Activated CD8-positive, alpha-beta memory T cell treated with anti-CD3 and anti-CD28 coated beads for 4 hours (primary cell): Measurements from ENCODE around the gene APBB3.
A peak's percentile ranks its signal among the peaks of the same experiment; 100 is the strongest.
"Not testable (repeated sequence)": the region's sequence is repeated elsewhere in the genome, so short reads cannot be mapped to it uniquely, and the experiment has no call there.

Experiments
- DNase-seq, 2 donors: peaks; one replicate each; pipeline ENCODE4 v3.0.0-alpha.2; 2020; ENCODE audit warnings: low read depth in 2 of 2

APBB3 gene

DNA sequence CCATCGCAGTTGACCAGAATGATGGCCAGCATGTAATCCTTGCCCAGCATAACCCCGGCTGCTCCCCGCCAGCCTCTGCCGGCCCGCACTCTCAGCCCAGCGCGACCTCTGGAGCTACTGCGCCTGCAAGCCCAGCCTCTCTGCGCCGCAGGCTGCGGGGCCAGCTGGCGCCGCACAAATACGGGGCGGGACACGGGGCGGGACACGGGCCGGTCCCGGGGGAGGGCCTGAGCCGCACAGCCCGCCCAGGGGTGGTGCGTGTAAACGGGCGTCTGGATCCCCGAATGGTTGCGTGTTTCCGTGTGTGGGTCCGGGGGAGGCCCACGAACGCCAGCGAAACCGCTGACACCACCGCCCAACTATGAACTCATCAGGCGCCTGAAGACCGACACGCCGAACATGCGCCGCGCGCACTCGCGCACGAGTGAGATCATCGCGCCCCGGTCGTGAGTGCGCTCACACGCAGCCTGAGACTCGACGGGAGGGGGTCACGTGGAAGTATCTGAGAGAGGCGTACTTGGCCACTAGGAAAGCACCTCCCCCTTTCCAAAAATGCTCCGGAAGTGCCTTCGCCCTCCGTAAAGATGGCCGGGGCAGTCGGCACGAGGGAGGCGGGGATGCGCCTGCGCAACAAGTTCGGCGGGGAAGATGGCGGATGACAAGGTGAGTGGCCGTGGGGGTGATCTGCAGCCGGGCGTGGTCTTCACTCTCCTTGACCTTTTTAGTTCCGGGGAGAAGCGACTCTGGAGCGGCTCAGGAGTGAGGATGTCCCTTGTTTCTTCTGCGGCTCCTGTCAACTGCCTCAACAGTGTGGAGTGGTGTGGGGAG, at the start of gene APBB3, which contains the start of gene SLC35A4:
Gene APBB3, minus strand, starts transcription at position 403 of the 828 bp plus-strand sequence. Its CDS starts 353 bp downstream, at position 50.
Gene SLC35A4, plus strand, starts transcription at position 633 of the 828 bp plus-strand sequence. CDS start 2,342 bp downstream, outside the sequence.
- DNase-seq: peak; percentile 91 to 96

- DNase-seq: no peak
Observed at GRCh38 chr5:140611020-140611521, 46.7 kb upstream of the APBB3 start.

DNA sequence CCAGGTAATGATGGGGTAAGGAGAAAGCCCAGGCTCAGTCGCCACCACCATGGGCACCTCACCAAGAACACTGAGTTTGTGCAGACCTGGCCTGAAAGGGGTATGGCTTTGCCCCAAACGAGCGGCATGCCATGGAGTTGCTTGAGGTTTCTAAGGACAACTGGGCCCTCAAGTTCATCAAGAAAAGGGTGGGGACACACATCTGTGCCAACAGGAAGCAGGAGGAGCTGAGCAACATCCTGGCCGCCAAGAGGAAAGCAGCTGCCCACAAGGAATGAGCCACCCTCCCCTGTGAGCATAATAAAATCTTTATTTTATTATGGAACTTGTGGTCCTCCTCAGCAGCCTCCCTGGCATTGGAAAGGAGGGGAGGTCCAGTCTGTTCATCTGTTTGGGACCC, 44.7 kb upstream of the APBB3 start:
- DNase-seq: no peak

GRCh38 chr5:140608722-140609121, 44.3 kb upstream of the APBB3 start:
- DNase-seq: no peak

- no peak for DNase-seq
Observed at GRCh38 chr5:140607031-140607430, 42.6 kb upstream of the APBB3 start.

DNA sequence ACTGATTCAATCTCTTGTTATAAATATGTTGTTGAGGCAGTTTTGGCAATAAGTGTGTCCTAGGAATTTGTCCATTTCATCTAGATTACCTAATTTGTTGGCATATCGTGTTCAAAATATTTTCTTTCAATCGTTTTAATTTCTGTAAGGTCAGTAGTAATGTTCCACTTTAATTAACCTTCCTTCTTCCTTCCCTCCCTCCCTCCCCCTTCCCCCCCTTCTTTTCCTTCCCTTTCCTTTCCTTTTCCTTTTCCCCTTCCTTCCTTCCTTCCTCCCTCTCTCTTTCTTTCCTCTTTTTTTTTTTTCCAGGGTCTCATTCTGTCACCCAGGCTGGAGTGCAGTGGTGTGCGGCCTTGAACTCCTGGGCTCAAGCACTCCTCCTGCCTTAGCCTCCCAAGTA, 41.5 kb upstream of the APBB3 start:
- DNase-seq: no peak

DNA sequence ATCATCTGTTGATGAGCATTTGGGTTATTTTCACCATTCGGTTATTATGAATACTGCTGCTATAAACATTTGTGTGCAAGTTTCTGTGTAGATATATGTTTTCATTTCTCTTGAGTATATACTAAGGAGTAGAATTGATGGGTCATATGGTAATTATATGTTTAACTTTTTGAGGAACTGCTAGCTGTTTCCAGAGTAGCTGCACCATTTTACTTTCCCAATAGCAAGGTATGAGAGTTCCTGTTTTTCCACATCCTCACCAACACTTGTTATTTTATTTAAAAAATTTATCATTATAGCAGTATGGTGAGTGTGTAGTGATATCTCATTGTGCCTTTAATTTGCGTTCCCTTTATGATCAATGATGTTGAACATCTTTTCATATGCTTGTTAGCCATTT, 39.3 kb upstream of the APBB3 start:
- DNase-seq: no peak

DNA sequence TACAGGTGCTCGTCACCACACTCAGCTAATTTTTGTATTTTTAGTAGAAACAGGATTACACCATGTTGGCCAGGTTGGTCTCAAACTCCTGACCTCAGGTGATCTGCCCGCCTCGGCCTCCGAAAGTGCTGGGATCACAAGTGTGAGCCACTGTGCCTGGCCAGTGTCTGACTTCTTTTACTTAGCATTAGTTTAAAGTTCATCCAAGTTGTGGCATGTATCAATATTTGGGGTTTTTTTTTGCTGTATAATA, 39.0 kb upstream of the APBB3 start:
- DNase-seq: not testable (repeated sequence)

DNA sequence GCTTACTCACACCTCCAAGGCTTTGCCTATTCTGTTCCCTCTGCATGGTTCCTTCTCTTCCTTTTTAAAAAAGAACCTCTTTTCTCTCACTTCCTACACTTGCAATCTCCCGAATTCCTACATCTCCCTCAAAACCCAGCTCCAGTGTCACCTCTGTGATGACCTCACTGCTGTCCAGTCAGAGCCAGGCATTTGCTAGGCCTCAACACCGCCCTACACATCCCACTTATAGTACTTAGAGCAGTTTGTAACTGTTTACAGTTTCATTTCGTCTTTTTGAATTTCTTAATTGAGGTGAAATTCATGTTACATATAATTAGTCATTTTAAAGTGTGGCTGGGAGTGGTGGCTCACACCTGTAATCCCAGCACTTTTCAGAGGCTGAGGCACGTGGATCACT, 37.7 kb upstream of the APBB3 start:
- no peak for DNase-seq

DNA sequence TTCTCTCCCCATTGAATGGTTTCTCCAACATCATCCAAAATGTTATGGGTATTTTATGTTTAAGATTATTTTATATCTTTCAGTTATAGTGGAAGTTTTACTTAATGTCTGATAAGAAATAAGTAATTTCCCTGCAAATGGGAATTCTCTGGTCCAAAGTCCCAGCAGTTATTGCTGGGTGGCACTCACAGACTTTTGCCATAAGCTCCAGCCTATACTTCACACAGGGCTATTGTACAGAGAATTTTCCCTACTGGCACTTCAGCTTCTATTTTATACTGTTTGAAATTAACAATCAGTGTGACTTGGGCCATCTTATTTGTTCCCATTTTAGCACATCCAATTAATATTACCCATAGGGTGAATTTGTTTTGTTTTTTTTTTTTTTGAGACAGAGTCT, 35.7 kb upstream of the APBB3 start:
- DNase-seq: no peak

GRCh38 chr5:140598836-140599235, 34.4 kb upstream of the APBB3 start:
- DNase-seq: no peak

- no peak for DNase-seq
Observed at GRCh38 chr5:140596321-140596741, 31.9 kb upstream of the APBB3 start.

- no peak for DNase-seq
Observed at GRCh38 chr5:140595538-140596300, 31.3 kb upstream of the APBB3 start.

GRCh38 chr5:140594169-140594568, 29.8 kb upstream of the APBB3 start:
- no peak for DNase-seq

DNA sequence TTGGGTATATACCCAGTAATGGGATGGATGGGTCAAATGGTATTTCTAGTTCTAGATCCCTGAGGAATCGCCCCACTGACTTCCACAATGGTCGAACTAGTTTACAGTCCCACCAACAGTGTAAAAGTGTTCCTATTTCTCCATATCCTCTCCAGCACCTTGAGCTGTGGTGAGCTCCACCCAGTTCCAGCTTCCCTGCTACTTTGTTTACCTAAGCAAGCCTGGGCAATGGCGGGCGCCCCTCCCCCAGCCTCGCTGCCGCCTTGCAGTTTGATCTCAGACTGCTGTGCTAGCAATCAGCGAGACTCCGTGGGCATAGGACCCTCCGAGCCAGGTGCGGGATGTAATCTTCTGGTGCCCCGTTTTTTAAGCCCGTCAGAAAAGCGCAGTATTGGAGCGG, 28.7 kb upstream of the APBB3 start:
- DNase-seq: not testable (repeated sequence)

GRCh38 chr5:140591747-140592372, 27.5 kb upstream of the APBB3 start:
- DNase-seq: no peak

DNA sequence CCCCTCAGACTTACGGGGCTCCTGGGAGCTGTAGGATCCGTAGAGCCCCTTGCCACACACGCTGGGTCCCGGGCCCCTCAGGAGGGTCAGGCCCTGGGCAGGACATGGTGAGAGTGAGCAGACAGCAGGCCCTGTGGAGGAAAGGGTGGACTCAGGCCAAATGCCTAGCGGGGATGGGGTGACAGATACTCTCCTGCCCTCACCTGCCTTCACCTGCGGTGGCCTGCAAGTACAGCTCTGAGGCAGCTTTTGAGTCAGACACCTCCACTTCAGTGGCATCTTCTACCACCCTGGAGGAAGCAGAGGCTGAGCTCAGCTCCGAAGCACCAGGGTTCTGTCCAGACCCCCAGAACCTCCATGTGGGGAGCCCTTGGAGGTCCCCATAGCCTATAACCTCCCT, 26.5 kb upstream of the APBB3 start:
- DNase-seq: no peak

DNA sequence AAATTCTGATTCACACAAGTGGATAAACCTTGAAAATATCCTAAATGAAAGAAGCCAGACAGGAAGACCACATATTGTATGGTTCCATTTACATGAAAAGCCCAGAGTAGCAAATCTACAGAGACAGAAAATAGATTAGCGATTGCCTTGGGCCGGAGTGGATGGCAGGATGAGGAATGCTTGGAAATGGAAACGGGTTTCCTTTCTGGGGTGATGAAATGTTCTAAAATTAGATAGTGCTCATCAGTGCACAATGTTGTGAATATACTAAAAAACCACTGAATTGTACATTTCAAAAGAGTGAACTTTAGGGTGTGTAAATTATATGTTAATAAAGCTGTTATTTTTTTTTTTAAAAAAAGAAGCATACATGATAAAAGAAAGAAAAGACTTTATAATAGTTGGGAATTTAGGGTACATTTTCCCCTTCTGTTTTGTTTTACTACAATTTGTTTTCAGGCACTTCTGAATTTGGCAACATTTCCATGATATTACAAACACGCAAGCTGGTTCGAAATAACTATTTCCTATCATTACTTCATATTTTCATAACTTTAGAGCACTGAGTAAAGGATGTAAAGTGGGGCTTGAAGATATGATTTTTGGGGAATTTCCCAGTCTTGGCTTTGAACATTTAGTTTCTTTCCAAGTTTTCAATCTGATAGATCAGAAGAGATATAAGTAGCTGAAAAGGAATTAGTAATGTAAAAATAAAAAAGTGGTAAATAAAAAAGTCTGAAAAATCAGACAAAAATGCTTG, 24.1 kb upstream of the APBB3 start:
- no peak for DNase-seq

DNA sequence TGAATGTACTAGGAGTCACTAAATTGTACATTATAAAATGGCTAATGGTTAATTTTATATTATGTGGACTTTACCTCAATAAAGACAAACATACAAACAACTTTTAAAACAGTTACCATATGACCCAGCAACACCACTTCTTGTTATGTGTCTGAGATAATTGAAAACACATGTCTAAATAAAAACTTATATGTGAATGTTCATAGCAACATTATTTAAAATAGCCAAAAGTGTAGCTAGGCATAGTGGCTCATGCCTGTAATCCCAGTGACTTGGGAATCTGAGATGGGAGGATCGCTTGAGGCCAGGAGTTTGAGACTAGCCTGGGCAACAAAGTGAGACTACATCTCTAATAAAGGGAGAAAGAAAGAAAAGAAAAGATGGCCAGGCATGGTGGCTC, 23.1 kb upstream of the APBB3 start:
- DNase-seq: no peak

GRCh38 chr5:140579188-140579747, 14.9 kb upstream of the APBB3 start:
- not testable (repeated sequence) for DNase-seq

- DNase-seq: no peak
Observed at GRCh38 chr5:140576776-140577201, 12.4 kb upstream of the APBB3 start.
